H1 (cell line): Measurements from ENCODE around the gene ELP4. TPM values are rescaled to one million over a fixed set of nuclear protein-coding genes. Genes with fewer than 3 reads are reported as not detected.

Experiments
- CTCF ChIA-PET: fragments of 300-600 bp; sonication (Branson Sonifier 250); formaldehyde crosslinking; loops from one replicate; lab custom pipeline; 2021; ENCODE audit not compliant: partially characterized antibody; lab: Charles Lee
- POLR2A ChIA-PET: fragments of 300-600 bp; sonication (Branson Sonifier 250); formaldehyde crosslinking; loops from one replicate; lab custom pipeline; 2021; ENCODE audit warnings: inconsistent platforms; ENCODE audit not compliant: partially characterized antibody; lab: Charles Lee
- DNase-seq, 2 experiments: peaks; one replicate each; pipeline versions ENCODE4 v3.0.0 to v3.0.0-alpha.2; 2010 to 2022; ENCODE audit warnings: low spot score in 2 of 2, low read depth in 1 of 2, mixed read lengths in 1 of 2
- FAIRE-seq: peaks from 2 replicates; lab custom pipeline; 2011; peaks lifted over from hg19 to GRCh38; lab: Jason Lieb, UNC
- H2AFZ ChIP-seq: 2 replicates; pipeline ENCODE4 v1.8.1; 2012; ENCODE audit warnings: low read length, inconsistent platforms
- H2AK5ac ChIP-seq: 2 replicates; pipeline ENCODE4 v1.6.1; 2013; ENCODE audit warnings: low read depth, low read length
- H2BK120ac ChIP-seq: replicated peaks from 2 replicates; pipeline ENCODE3; 2013; ENCODE audit warnings: low read depth, low read length, inconsistent platforms
- H2BK12ac ChIP-seq: 2 replicates; pipeline ENCODE4 v1.6.1; 2013; ENCODE audit warnings: low read depth, low read length
- H2BK15ac ChIP-seq: 2 replicates; pipeline ENCODE4 v1.6.1; 2013; ENCODE audit warnings: low read length
- H2BK20ac ChIP-seq: 2 replicates; pipeline ENCODE4 v1.6.1; 2013; ENCODE audit warnings: low read length
- H2BK5ac ChIP-seq: 2 replicates; pipeline ENCODE4 v1.6.1; 2013; ENCODE audit warnings: low read depth, low read length
- H3K14ac ChIP-seq: 2 replicates; pipeline ENCODE4 v1.6.1; 2013; ENCODE audit warnings: inconsistent platforms; ENCODE audit not compliant: insufficient read length
- H3K18ac ChIP-seq: 2 replicates; pipeline ENCODE4 v1.6.1; 2013; ENCODE audit warnings: low read length; ENCODE audit errors: extremely low read depth
- H3K23ac ChIP-seq: 2 replicates; pipeline ENCODE4 v1.6.1; 2013; ENCODE audit warnings: inconsistent platforms; ENCODE audit not compliant: insufficient read length
- H3K23me2 ChIP-seq: 2 replicates; pipeline ENCODE4 v1.6.1; 2013; ENCODE audit warnings: low read depth, low read length
- H3K27ac ChIP-seq: 2 replicates; pipeline ENCODE4 v1.6.1; 2011; ENCODE audit warnings: low read depth, low read length, inconsistent platforms
- H3K27me3 ChIP-seq, 4 experiments: replicated peaks in 1 of 4; 1 replicate in 1 of 4; 2 replicates in 3 of 4; pipeline versions ENCODE4 v1.6.1 to v1.8.1; 2011 to 2013; ENCODE audit warnings: low read length in 3 of 4, mild to moderate bottlenecking in 3 of 4, inconsistent platforms in 2 of 4, mixed read lengths in 2 of 4, moderate library complexity in 1 of 4; ENCODE audit not compliant: control insufficient read depth in 3 of 4, insufficient read depth in 3 of 4; ENCODE audit errors: extremely low read depth in 1 of 4
- H3K36me3 ChIP-seq, 4 experiments: 2 replicates each; pipeline versions ENCODE4 v1.6.1 to v1.8.1; 2011 to 2013; ENCODE audit warnings: mild to moderate bottlenecking in 4 of 4, low read length in 3 of 4, moderate library complexity in 2 of 4, control low read depth in 1 of 4, inconsistent platforms in 1 of 4; ENCODE audit not compliant: insufficient read depth in 4 of 4, control insufficient read depth in 2 of 4
- H3K4ac ChIP-seq: replicated peaks from 2 replicates; pipeline ENCODE3; 2013; ENCODE audit warnings: low read length, low read depth, mixed read lengths, inconsistent platforms; ENCODE audit not compliant: insufficient read length
- H3K4me1 ChIP-seq, 4 experiments: replicated peaks in 1 of 4; 1 replicate in 1 of 4; 2 replicates in 3 of 4; pipeline versions ENCODE4 v1.6.1 to v1.8.1; 2011 to 2013; ENCODE audit warnings: low read length in 3 of 4, inconsistent platforms in 2 of 4, mixed read lengths in 1 of 4; ENCODE audit not compliant: insufficient read depth in 4 of 4, control insufficient read depth in 3 of 4
- H3K4me2 ChIP-seq, 2 experiments: 2 replicates each; pipeline versions ENCODE4 v1.6.1 to v1.8.1; 2011 to 2013; ENCODE audit warnings: low read depth in 2 of 2, low read length in 2 of 2, control low read depth in 1 of 2, inconsistent platforms in 1 of 2, mild to moderate bottlenecking in 1 of 2; ENCODE audit not compliant: insufficient read depth in 1 of 2
- H3K4me3 ChIP-seq, 4 experiments: fragments of 200-600, 300-600 bp in 1 of 4; sonication (generic), shearing (Covaris generic), sonication (Bioruptor Twin) in 1 of 4; 2 replicates each; pipeline versions ENCODE4 v1.5.1 to v1.8.1; 2011 to 2016; ENCODE audit warnings: low read length in 4 of 4, low read depth in 3 of 4, control low read depth in 2 of 4, inconsistent platforms in 2 of 4, mild to moderate bottlenecking in 2 of 4, mixed read lengths in 1 of 4, moderate library complexity in 1 of 4; ENCODE audit not compliant: insufficient read depth in 2 of 4; ENCODE audit errors: extremely low read depth in 1 of 4
- H3K56ac ChIP-seq: replicated peaks from 2 replicates; pipeline ENCODE3; 2013; ENCODE audit warnings: low read depth, mild to moderate bottlenecking, mixed read lengths, low read length, inconsistent platforms; ENCODE audit not compliant: insufficient read length
- H3K79me1 ChIP-seq: 2 replicates; pipeline ENCODE4 v1.6.1; 2013; ENCODE audit warnings: low read depth, low read length, control low read depth
- H3K79me2 ChIP-seq, 2 experiments: 2 replicates each; pipeline versions ENCODE4 v1.6.1 to v1.8.1; 2012 to 2013; ENCODE audit warnings: low read length in 2 of 2, mild to moderate bottlenecking in 2 of 2, inconsistent platforms in 1 of 2; ENCODE audit not compliant: insufficient read depth in 2 of 2, control insufficient read depth in 1 of 2
- H3K9ac ChIP-seq, 4 experiments: replicated peaks in 1 of 4; 1 replicate in 1 of 4; 2 replicates in 3 of 4; pipeline versions ENCODE4 v1.6.1 to v1.8.1; 2011 to 2013; ENCODE audit warnings: low read depth in 3 of 4, low read length in 3 of 4, control low read depth in 2 of 4, mild to moderate bottlenecking in 2 of 4, moderate library complexity in 2 of 4, inconsistent platforms in 1 of 4; ENCODE audit errors: extremely low read depth in 1 of 4
- H3K9me3 ChIP-seq, 2 experiments: 2 replicates each; pipeline versions ENCODE4 v1.6.1 to v1.8.1; 2012 to 2013; ENCODE audit warnings: mild to moderate bottlenecking in 2 of 2, moderate library complexity in 2 of 2, control low read depth in 1 of 2, inconsistent platforms in 1 of 2, low read depth in 1 of 2, low read length in 1 of 2, mixed read lengths in 1 of 2; ENCODE audit not compliant: insufficient read depth in 2 of 2
- H4K20me1 ChIP-seq, 2 experiments: replicated peaks in 1 of 2; 2 replicates each; pipeline versions ENCODE3 to v1.8.1; 2011 to 2013; ENCODE audit warnings: inconsistent platforms in 2 of 2, low read length in 2 of 2, mild to moderate bottlenecking in 1 of 2; ENCODE audit not compliant: insufficient read depth in 2 of 2, control insufficient read depth in 1 of 2
- H4K5ac ChIP-seq: 2 replicates; pipeline ENCODE4 v1.6.1; 2013; ENCODE audit warnings: low read length, low read depth, mixed read lengths, inconsistent platforms; ENCODE audit not compliant: insufficient read length
- H4K8ac ChIP-seq: 2 replicates; pipeline ENCODE4 v1.8.0; 2013; ENCODE audit warnings: mild to moderate bottlenecking, moderate library complexity, low read length, inconsistent platforms; ENCODE audit not compliant: insufficient read depth; ENCODE audit errors: extremely low read depth
- H4K91ac ChIP-seq: replicated peaks from 2 replicates; pipeline ENCODE3; 2013; ENCODE audit warnings: low read length, mixed read lengths, inconsistent platforms; ENCODE audit not compliant: insufficient read length
- CHD2 ChIP-seq: IDR thresholded peaks from 2 replicates; pipeline ENCODE4 v1.6.1; 2012; ENCODE audit warnings: low read length, improper control_type of control experiment
- POU5F1 ChIP-seq: IDR thresholded peaks from 2 replicates; pipeline ENCODE4 v1.6.1; 2011; ENCODE audit warnings: low read depth, mild to moderate bottlenecking, low read length, moderate library complexity
- SP2 ChIP-seq: IDR thresholded peaks from 2 replicates; pipeline ENCODE4 v1.6.1; 2012; ENCODE audit warnings: mild to moderate bottlenecking, low read length, inconsistent platforms
- SP4 ChIP-seq: IDR thresholded peaks from 2 replicates; pipeline ENCODE4 v1.6.1; 2012; ENCODE audit warnings: low read length, inconsistent platforms
- SRF ChIP-seq: IDR thresholded peaks from 2 replicates; pipeline ENCODE4 v1.6.1; 2011; ENCODE audit warnings: mild to moderate bottlenecking, low read depth, low read length, moderate library complexity
- WGBS, 2 experiments: shearing (Covaris generic) in 1 of 2; methylation state at CpG; one replicate each; pipeline versions ENCODE4 v1.1.6 to v1.1.7; 2013 to 2015; ENCODE audit warnings: low lambda C conversion rate in 2 of 2, mixed read lengths in 2 of 2, inconsistent platforms in 1 of 2, low coverage in 1 of 2, missing lambda C conversion rate in 1 of 2; ENCODE audit not compliant: insufficient replicate concordance in 2 of 2, insufficient coverage in 1 of 2, insufficient read length in 1 of 2; ENCODE audit errors: extremely low coverage in 1 of 2, missing lambda C conversion rate in 1 of 2; 5-methylcytosine and 5-hydroxymethylcytosine counted together
- polyA plus RNA-seq, 7 experiments: library from polyadenylated mRNA; depleted of rRNA in 3 of 7; stranded (reverse) in 5 of 7; unstranded in 2 of 7; fragments of >200 nt in 5 of 7; fragments of 200-250 nt in 2 of 7; gene quantifications; 1 replicate in 5 of 7; 2 replicates in 1 of 7; 4 replicates in 1 of 7; pipeline versions ENCODE4 v1.2.1 to v1.2.3, GENCODE V29; 2011 to 2013; ENCODE audit warnings: missing spikeins in 2 of 7, mixed read lengths in 2 of 7
- total RNA-seq: library from RNA; stranded (reverse); fragmentation: NEBNext Ultra II Directional; extraction: Animal tissue kit (Norgen Biotek cat#: 25700); gene quantifications from 2 replicates; pipeline ENCODE4 v1.2.1, GENCODE V29; 2021

Gene ELP4
- total and polyA plus RNA-seq, 2 of the 8 experiments (the other 6 are each of a cell fraction or from before 2014, with no cell fraction given): 14.0 to 18.6 TPM

GRCh38 chr11:31480930-31481329 lies 28.6 kb upstream of the ELP4 start:
- H3K14ac ChIP-seq: no peak overlapping the region
- no peak overlapping the region for H3K23ac ChIP-seq
- H2BK15ac ChIP-seq: no peak overlapping the region
- H2BK20ac ChIP-seq: no peak overlapping the region
- H2BK120ac ChIP-seq: no peak overlapping the region
- no peak overlapping the region for H4K91ac ChIP-seq
- H4K5ac ChIP-seq: no peak overlapping the region
- FAIRE-seq (no peak), DNase-seq (no peak)
- H3K4ac ChIP-seq: no peak overlapping the region
- H3K4me3 ChIP-seq: no peak overlapping the region
- no peak overlapping the region for H3K4me2 ChIP-seq
- POLR2A ChIA-PET: no interaction called here
- H3K79me1 ChIP-seq: no peaks in the 10 kb centered on the region
- H3K18ac ChIP-seq: no peak overlapping the region
- no peak overlapping the region for H3K56ac ChIP-seq
- no peak overlapping the region for H4K8ac ChIP-seq
- 95% methylated on average over 3 of the region's 3 CpGs; no CpG with 5 or more reads in 1 of the 2 experiments for WGBS, 2 experiments
- H2BK5ac ChIP-seq: no peak overlapping the region
- H3K36me3 ChIP-seq: no peaks in the 10 kb centered on the region; a peak in 1 of 8 replicates
- no peak for TF ChIP-seq CHD2
- no peak for TF ChIP-seq POU5F1
- TF ChIP-seq SP4: no peak
- TF ChIP-seq SP2: no peak
- TF ChIP-seq SRF: no peak
- no peaks in the 10 kb centered on the region for H4K20me1 ChIP-seq
- no peak overlapping the region for H3K9ac ChIP-seq
- H2AK5ac ChIP-seq: no peak overlapping the region
- H3K27me3 ChIP-seq: no peaks in the 10 kb centered on the region
- peaks cover 0 to 4% (median 0%) of the 10 kb centered on the region in 4 experiments; a peak in 2 of 7 replicates for H3K4me1 ChIP-seq
- peaks cover 0 to 50% of the 10 kb centered on the region in 2 experiments; a peak in 2 of 4 replicates for H3K79me2 ChIP-seq
- no peaks in the 10 kb centered on the region for H3K9me3 ChIP-seq
- no peak overlapping the region for H3K27ac ChIP-seq
- CTCF ChIA-PET: no interaction called here
- no peak overlapping the region for H2AFZ ChIP-seq
- H3K23me2 ChIP-seq: no peaks in the 10 kb centered on the region
- H2BK12ac ChIP-seq: no peak overlapping the region
